K562 (cell line): ENCODE results near the gene TSKS. TPM values are rescaled to one million over a fixed set of nuclear protein-coding genes. Genes with fewer than 3 reads are reported as not detected.

Experiments used
- ARID1B ChIP-seq: fragments of 450-650 bp; IDR thresholded peaks from 2 replicates; pipeline ENCODE4 v1.6.1; 2016; ENCODE audit warnings: antibody characterized with exemption, mild to moderate bottlenecking, inconsistent platforms
- FOXK1 ChIP-seq: sonication (generic); formaldehyde crosslinking; IDR thresholded peaks from 2 replicates; pipeline ENCODE4 v1.8.0; 2022; ENCODE audit warnings: missing genetic modification reagents, mild to moderate bottlenecking, borderline replicate concordance
- HDAC3 ChIP-seq: fragments of 450-650 bp; IDR thresholded peaks from 2 replicates; pipeline ENCODE4 v1.6.1; 2018; ENCODE audit warnings: borderline replicate concordance, mild to moderate bottlenecking, moderate library complexity; ENCODE audit not compliant: partially characterized antibody
- ILK ChIP-seq: fragments of 450-650 bp; IDR thresholded peaks from 2 replicates; pipeline ENCODE4 v1.6.1; 2016; ENCODE audit warnings: missing genetic modification characterization, low read depth, mild to moderate bottlenecking, missing compliant biosample characterization, moderate library complexity, borderline replicate concordance
- NFIC ChIP-seq: fragments of 450-650 bp; IDR thresholded peaks from 2 replicates; pipeline ENCODE4 v1.6.1; 2017; ENCODE audit warnings: mild to moderate bottlenecking, inconsistent platforms
- TAL1 ChIP-seq: fragments of 450-650 bp; IDR thresholded peaks from 2 replicates; pipeline ENCODE4 v1.6.1; 2016; ENCODE audit warnings: mild to moderate bottlenecking
- ZBED1 ChIP-seq: IDR thresholded peaks from 2 replicates; pipeline ENCODE4 v1.6.1; 2014
- ZBTB7A ChIP-seq: IDR thresholded peaks from 2 replicates; pipeline ENCODE4 v1.6.1; 2011; ENCODE audit warnings: low read depth, mild to moderate bottlenecking, low read length, moderate library complexity, borderline replicate concordance; ENCODE audit not compliant: control insufficient read depth
- ZNF212 ChIP-seq: fragments of 450-650 bp; formaldehyde crosslinking; IDR thresholded peaks from 2 replicates; pipeline ENCODE4 v1.4.0; 2020; ENCODE audit warnings: mild to moderate bottlenecking
- ZNF384 ChIP-seq: IDR thresholded peaks from 2 replicates; pipeline ENCODE4 v1.6.1; 2012; ENCODE audit warnings: low read depth, low read length, improper control_type of control experiment
- ZNF408 ChIP-seq: fragments of 250-450 bp; sonication (Bioruptor Pico); IDR thresholded peaks from 2 replicates; pipeline ENCODE4 v1.4.0; 2020; ENCODE audit warnings: low read depth, mild to moderate bottlenecking, moderate library complexity
- polyA plus RNA-seq, 8 experiments: library from polyadenylated mRNA; depleted of rRNA in 4 of 8; stranded (reverse) in 5 of 8; unstranded in 3 of 8; fragments of >200 nt; fragmentation: Nextera tagmentation in 2 of 8; fragmentation: Illumina TruSeq in 1 of 8; extraction: Ambion mirVana in 2 of 8; extraction: Trizol in 1 of 8; gene quantifications; 2 replicates each; pipeline versions ENCODE4 v1.2.1 to v1.2.3, GENCODE V29; 2011 to 2014; ENCODE audit warnings: inconsistent platforms in 1 of 8, missing spikeins in 1 of 8
- total RNA-seq, 7 experiments: library from RNA; depleted of rRNA in 6 of 7; stranded (reverse); fragments of >200 nt in 6 of 7; fragmentation: Illumina TruSeq in 2 of 7; extraction: Trizol in 2 of 7; gene quantifications; 2 replicates each; pipeline versions ENCODE4 v1.2.1 to v1.2.3, GENCODE V29; 2011 to 2021; ENCODE audit warnings: low replicate concordance in 1 of 7
- TF ChIP-seq, protein P1 (sequence below): sonication (generic); formaldehyde crosslinking; IDR thresholded peaks from 2 replicates; pipeline ENCODE4 v1.8.1; 2023; ENCODE audit warnings: mild to moderate bottlenecking, missing genetic modification reagents
- TF ChIP-seq, protein P2 (sequence below): fragments of 450-650 bp; IDR thresholded peaks from 2 replicates; pipeline ENCODE4 v1.6.1; 2016; ENCODE audit warnings: low read depth, mild to moderate bottlenecking, moderate library complexity
- TF ChIP-seq, protein P3 (sequence below): fragments of 450-650 bp; IDR thresholded peaks from 2 replicates; pipeline ENCODE4 v1.6.1; 2016; ENCODE audit warnings: mild to moderate bottlenecking
- TF ChIP-seq, protein P4 (sequence below): fragments of 450-650 bp; formaldehyde crosslinking; IDR thresholded peaks from 2 replicates; pipeline ENCODE4 v1.4.0; 2020; ENCODE audit warnings: mild to moderate bottlenecking, moderate library complexity
- TF ChIP-seq, protein P5 (sequence below): sonication (generic); formaldehyde crosslinking; IDR thresholded peaks from 2 replicates; pipeline ENCODE4 v1.9.0; 2022; ENCODE audit warnings: mild to moderate bottlenecking, missing genetic modification reagents
- TF ChIP-seq, protein P6 (sequence below): fragments of 200-800 bp; sonication (Bioruptor generic); IDR thresholded peaks from 2 replicates; pipeline ENCODE4 v1.6.1; 2017; ENCODE audit warnings: missing genetic modification characterization, missing compliant biosample characterization
- TF ChIP-seq, protein P7 (sequence below): IDR thresholded peaks from 2 replicates; pipeline ENCODE4 v1.6.1; 2011; ENCODE audit not compliant: insufficient read length; ENCODE audit errors: extremely low read depth

The TSKS gene
- total and polyA plus RNA-seq, 9 of the 15 experiments (the other 6 are each of a cell fraction or from before 2014, with no cell fraction given): 0.14 to 4.5 (median 0.80) TPM

DNA sequence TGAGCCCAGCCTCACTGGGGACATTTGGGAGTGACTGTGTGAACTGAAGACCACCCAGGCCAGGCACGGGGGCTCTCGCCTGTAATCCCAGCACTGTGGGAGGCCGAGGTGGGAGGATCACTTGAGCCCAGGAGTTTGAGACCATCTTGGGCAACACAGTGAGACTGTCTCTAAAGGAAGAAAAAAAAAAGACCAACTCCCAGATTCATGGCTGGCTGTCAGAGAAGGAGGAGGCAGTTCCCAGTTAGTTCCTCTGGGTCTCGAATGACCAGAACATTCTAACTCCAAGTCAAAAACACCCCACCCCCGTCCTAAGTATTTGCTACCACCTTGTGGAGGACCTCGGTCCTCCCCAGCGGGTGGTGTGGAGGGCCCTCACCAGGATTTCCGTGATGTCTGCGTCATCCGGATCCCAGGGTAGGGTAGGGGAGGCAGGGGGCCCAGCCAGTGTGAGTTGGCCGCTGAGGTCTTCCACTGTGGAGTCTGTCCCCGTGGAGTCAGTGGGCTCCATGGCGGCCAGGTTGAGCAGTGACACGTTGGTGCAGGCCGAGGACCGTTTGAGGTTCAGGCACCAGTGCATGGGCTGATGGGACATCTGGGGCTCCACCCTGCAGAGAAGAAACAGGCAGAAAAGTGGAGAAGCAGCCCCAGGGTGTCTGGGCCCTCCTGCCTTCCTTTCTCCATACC lies 1.3 kb downstream of the TSKS start (continued):
- TF ChIP-seq FOXK1 (CRISPR knock-in tag) (no peak), ARID1B (peak; percentile 50; the same call in 1 of the 2 replicates), ZBED1 (no peak), NFIC (no peak), ILK (tag) (no peak), ZNF384 (peak; percentile 58), HDAC3 (no peak), ZNF408 (CRISPR knock-in tag) (no peak), TAL1 (peak; percentile 19), ZNF212 (CRISPR knock-in tag) (no peak), ZBTB7A (peak; percentile 59; the same call in 1 of the 2 replicates)
- TF ChIP-seq, protein P1, sequence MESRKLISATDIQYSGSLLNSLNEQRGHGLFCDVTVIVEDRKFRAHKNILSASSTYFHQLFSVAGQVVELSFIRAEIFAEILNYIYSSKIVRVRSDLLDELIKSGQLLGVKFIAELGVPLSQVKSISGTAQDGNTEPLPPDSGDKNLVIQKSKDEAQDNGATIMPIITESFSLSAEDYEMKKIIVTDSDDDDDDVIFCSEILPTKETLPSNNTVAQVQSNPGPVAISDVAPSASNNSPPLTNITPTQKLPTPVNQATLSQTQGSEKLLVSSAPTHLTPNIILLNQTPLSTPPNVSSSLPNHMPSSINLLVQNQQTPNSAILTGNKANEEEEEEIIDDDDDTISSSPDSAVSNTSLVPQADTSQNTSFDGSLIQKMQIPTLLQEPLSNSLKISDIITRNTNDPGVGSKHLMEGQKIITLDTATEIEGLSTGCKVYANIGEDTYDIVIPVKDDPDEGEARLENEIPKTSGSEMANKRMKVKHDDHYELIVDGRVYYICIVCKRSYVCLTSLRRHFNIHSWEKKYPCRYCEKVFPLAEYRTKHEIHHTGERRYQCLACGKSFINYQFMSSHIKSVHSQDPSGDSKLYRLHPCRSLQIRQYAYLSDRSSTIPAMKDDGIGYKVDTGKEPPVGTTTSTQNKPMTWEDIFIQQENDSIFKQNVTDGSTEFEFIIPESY (CRISPR knock-in tag): peak; percentile 40; the same call in 1 of the 2 replicates
- TF ChIP-seq, protein P2, sequence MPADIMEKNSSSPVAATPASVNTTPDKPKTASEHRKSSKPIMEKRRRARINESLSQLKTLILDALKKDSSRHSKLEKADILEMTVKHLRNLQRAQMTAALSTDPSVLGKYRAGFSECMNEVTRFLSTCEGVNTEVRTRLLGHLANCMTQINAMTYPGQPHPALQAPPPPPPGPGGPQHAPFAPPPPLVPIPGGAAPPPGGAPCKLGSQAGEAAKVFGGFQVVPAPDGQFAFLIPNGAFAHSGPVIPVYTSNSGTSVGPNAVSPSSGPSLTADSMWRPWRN: no peak
- TF ChIP-seq, protein P3, sequence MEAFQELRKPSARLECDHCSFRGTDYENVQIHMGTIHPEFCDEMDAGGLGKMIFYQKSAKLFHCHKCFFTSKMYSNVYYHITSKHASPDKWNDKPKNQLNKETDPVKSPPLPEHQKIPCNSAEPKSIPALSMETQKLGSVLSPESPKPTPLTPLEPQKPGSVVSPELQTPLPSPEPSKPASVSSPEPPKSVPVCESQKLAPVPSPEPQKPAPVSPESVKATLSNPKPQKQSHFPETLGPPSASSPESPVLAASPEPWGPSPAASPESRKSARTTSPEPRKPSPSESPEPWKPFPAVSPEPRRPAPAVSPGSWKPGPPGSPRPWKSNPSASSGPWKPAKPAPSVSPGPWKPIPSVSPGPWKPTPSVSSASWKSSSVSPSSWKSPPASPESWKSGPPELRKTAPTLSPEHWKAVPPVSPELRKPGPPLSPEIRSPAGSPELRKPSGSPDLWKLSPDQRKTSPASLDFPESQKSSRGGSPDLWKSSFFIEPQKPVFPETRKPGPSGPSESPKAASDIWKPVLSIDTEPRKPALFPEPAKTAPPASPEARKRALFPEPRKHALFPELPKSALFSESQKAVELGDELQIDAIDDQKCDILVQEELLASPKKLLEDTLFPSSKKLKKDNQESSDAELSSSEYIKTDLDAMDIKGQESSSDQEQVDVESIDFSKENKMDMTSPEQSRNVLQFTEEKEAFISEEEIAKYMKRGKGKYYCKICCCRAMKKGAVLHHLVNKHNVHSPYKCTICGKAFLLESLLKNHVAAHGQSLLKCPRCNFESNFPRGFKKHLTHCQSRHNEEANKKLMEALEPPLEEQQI: no peak
- TF ChIP-seq, protein P4, sequence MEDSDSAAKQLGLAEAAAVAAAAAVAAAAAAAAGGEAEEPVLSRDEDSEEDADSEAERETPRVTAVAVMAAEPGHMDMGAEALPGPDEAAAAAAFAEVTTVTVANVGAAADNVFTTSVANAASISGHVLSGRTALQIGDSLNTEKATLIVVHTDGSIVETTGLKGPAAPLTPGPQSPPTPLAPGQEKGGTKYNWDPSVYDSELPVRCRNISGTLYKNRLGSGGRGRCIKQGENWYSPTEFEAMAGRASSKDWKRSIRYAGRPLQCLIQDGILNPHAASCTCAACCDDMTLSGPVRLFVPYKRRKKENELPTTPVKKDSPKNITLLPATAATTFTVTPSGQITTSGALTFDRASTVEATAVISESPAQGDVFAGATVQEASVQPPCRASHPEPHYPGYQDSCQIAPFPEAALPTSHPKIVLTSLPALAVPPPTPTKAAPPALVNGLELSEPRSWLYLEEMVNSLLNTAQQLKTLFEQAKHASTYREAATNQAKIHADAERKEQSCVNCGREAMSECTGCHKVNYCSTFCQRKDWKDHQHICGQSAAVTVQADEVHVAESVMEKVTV (CRISPR knock-in tag): 0 out of 2 replicates have a peak, but pooled peaks have one; percentile 42
- TF ChIP-seq, protein P5, sequence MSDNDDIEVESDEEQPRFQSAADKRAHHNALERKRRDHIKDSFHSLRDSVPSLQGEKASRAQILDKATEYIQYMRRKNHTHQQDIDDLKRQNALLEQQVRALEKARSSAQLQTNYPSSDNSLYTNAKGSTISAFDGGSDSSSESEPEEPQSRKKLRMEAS (CRISPR knock-in tag): peak; percentile 42; the same call in 1 of the 2 replicates
- TF ChIP-seq, protein P6, sequence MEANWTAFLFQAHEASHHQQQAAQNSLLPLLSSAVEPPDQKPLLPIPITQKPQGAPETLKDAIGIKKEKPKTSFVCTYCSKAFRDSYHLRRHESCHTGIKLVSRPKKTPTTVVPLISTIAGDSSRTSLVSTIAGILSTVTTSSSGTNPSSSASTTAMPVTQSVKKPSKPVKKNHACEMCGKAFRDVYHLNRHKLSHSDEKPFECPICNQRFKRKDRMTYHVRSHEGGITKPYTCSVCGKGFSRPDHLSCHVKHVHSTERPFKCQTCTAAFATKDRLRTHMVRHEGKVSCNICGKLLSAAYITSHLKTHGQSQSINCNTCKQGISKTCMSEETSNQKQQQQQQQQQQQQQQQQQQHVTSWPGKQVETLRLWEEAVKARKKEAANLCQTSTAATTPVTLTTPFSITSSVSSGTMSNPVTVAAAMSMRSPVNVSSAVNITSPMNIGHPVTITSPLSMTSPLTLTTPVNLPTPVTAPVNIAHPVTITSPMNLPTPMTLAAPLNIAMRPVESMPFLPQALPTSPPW: peak; percentile 73
- TF ChIP-seq, protein P7, sequence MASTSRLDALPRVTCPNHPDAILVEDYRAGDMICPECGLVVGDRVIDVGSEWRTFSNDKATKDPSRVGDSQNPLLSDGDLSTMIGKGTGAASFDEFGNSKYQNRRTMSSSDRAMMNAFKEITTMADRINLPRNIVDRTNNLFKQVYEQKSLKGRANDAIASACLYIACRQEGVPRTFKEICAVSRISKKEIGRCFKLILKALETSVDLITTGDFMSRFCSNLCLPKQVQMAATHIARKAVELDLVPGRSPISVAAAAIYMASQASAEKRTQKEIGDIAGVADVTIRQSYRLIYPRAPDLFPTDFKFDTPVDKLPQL: no peak
